ENCODE results near the gene RNF5.
"Not testable (repeated sequence)": the region's sequence is repeated elsewhere in the genome, so short reads cannot be mapped to it uniquely, and the experiment has no call there.

RNF5 gene

GRCh38 chr6:32210191-32210601 is 32.0 kb downstream of the RNF5 start:
- no peak for DNase-seq (ENCODE audit: low spot score)

GRCh38 chr6:32211432-32211831 is 33.2 kb downstream of the RNF5 start:
- not testable (repeated sequence) for DNase-seq (ENCODE audit: low spot score)

GRCh38 chr6:32212076-32212760 is 34.0 kb downstream of the RNF5 start:
- no peak for DNase-seq (ENCODE audit: low spot score)

GRCh38 chr6:32213649-32214048 is 35.4 kb downstream of the RNF5 start:
- DNase-seq (ENCODE audit: low spot score), result no peak

GRCh38 chr6:32214126-32214525 is 35.9 kb downstream of the RNF5 start:
- no peak for DNase-seq (ENCODE audit: low spot score)

GRCh38 chr6:32215617-32216016 is 37.4 kb downstream of the RNF5 start:
- DNase-seq (ENCODE audit: low spot score), result no peak

GRCh38 chr6:32216285-32216684 is 38.1 kb downstream of the RNF5 start:
- DNase-seq (ENCODE audit: low spot score), result no peak

- no peak for DNase-seq (ENCODE audit: low spot score)
Observed at GRCh38 chr6:32216998-32217397, 38.8 kb downstream of the RNF5 start.

- no peak for DNase-seq (ENCODE audit: low spot score)
Observed at GRCh38 chr6:32218167-32218566, 40.0 kb downstream of the RNF5 start.

GRCh38 chr6:32220021-32220420 is 41.8 kb downstream of the RNF5 start:
- DNase-seq (ENCODE audit: low spot score), result no peak

- DNase-seq (ENCODE audit: low spot score), result no peak
Observed at GRCh38 chr6:32222333-32223230, 44.4 kb downstream of the RNF5 start.

GRCh38 chr6:32223258-32224235 is 45.3 kb downstream of the RNF5 start, which contains the start of gene NOTCH4:
NOTCH4 (minus strand) TSS chr6:32224067; CDS start chr6:32223928, 139 bp downstream.
- no peak for DNase-seq (ENCODE audit: low spot score)

GRCh38 chr6:32224696-32225095 is 46.5 kb downstream of the RNF5 start:
- DNase-seq (ENCODE audit: low spot score), result no peak

GRCh38 chr6:32226434-32226833 is 48.2 kb downstream of the RNF5 start:
- DNase-seq (ENCODE audit: low spot score), result no peak

Measured in HuH-7 (cell line).